CD14-positive monocyte (primary cell): ENCODE data around the gene TTYH3. TPM values are rescaled to one million over a fixed set of nuclear protein-coding genes. Genes with fewer than 3 reads are reported as not detected.

Experiments
- DNase-seq, 3 donors: peaks; one replicate each; pipeline ENCODE4 v3.0.0-alpha.2; 2011 to 2022
- H2AFZ ChIP-seq: 2 replicates; pipeline ENCODE4 v1.6.0; 2012; ENCODE audit warnings: mild to moderate bottlenecking, low read depth, low read length, inconsistent platforms; ENCODE audit not compliant: insufficient read depth, poor library complexity, severe bottlenecking
- H3K27ac ChIP-seq, 2 donors: 1 replicate in 1 of 2; 2 replicates in 1 of 2; pipeline ENCODE4 v1.5.1; 2012 to 2013; ENCODE audit warnings: low read length in 2 of 2, control low read depth in 1 of 2, inconsistent platforms in 1 of 2, low read depth in 1 of 2, mild to moderate bottlenecking in 1 of 2
- H3K27me3 ChIP-seq, 2 donors: one replicate each; pipeline versions ENCODE4 v1.6.0 to v1.6.1; 2011 to 2013; ENCODE audit warnings: low read length in 2 of 2; ENCODE audit not compliant: control insufficient read depth in 2 of 2, insufficient read depth in 2 of 2
- H3K36me3 ChIP-seq, 2 donors: replicated peaks in 1 of 2; 1 replicate in 1 of 2; 2 replicates in 1 of 2; pipeline versions ENCODE4 v1.5.1 to v1.6.1; 2012 to 2013; ENCODE audit warnings: low read length in 2 of 2, control low read depth in 1 of 2, inconsistent platforms in 1 of 2, mild to moderate bottlenecking in 1 of 2; ENCODE audit not compliant: insufficient read depth in 2 of 2, control insufficient read depth in 1 of 2
- H3K4me1 ChIP-seq, 2 donors: 1 replicate in 1 of 2; 2 replicates in 1 of 2; pipeline versions ENCODE4 v1.5.1 to v1.6.1; 2012 to 2013; ENCODE audit warnings: low read length in 2 of 2, control low read depth in 1 of 2, inconsistent platforms in 1 of 2, mild to moderate bottlenecking in 1 of 2, moderate library complexity in 1 of 2; ENCODE audit not compliant: insufficient read depth in 2 of 2, control insufficient read depth in 1 of 2
- H3K4me2 ChIP-seq: replicated peaks from 2 replicates; pipeline ENCODE3; 2012; ENCODE audit warnings: low read length, moderate library complexity, mild to moderate bottlenecking; ENCODE audit not compliant: poor library complexity, severe bottlenecking; ENCODE audit errors: extremely low read depth
- H3K4me3 ChIP-seq, 3 experiments: fragments of 200-600 bp in 1 of 3; sonication (generic) in 1 of 3; replicated peaks in 1 of 3; 1 replicate in 2 of 3; 2 replicates in 1 of 3; pipeline ENCODE4 v1.5.1; 2011 to 2013; ENCODE audit warnings: low read length in 3 of 3, mild to moderate bottlenecking in 3 of 3, control low read depth in 2 of 3, low read depth in 2 of 3, inconsistent platforms in 1 of 3, moderate library complexity in 1 of 3
- H3K79me2 ChIP-seq: 2 replicates; pipeline ENCODE4 v1.6.0; 2012; ENCODE audit warnings: mild to moderate bottlenecking, control low read depth, inconsistent platforms, low read length, moderate library complexity; ENCODE audit not compliant: insufficient read depth
- H3K9ac ChIP-seq: 2 replicates; pipeline ENCODE4 v1.6.0; 2017; ENCODE audit warnings: low read length, mild to moderate bottlenecking; ENCODE audit not compliant: insufficient read depth, poor library complexity, severe bottlenecking
- H3K9me3 ChIP-seq, 2 donors: replicated peaks in 1 of 2; 1 replicate in 1 of 2; 2 replicates in 1 of 2; pipeline versions ENCODE4 v1.5.1 to v1.6.1; 2012 to 2013; ENCODE audit warnings: low read length in 2 of 2, control low read depth in 1 of 2; ENCODE audit not compliant: control insufficient read depth in 1 of 2, insufficient read depth in 1 of 2
- H4K20me1 ChIP-seq: 2 replicates; pipeline ENCODE4 v1.6.0; 2012; ENCODE audit warnings: mild to moderate bottlenecking, low read length, control low read depth, moderate library complexity; ENCODE audit not compliant: insufficient read depth
- H3K27ac Mint-ChIP-seq, 7 donors: one replicate each; pipeline ENCODE4 v1.8.0; 2020; ENCODE audit warnings: mild to moderate bottlenecking in 7 of 7, mixed read lengths in 7 of 7, moderate library complexity in 6 of 7, inconsistent platforms in 2 of 7
- H3K27me3 Mint-ChIP-seq, 3 donors: one replicate each; pipeline ENCODE4 v1.8.0; 2021 to 2022; ENCODE audit warnings: low read depth in 3 of 3, mild to moderate bottlenecking in 3 of 3, mixed read lengths in 3 of 3, moderate library complexity in 3 of 3, inconsistent platforms in 1 of 3
- H3K36me3 Mint-ChIP-seq, 2 donors: one replicate each; pipeline ENCODE4 v1.8.0; 2020; ENCODE audit warnings: mixed read lengths in 2 of 2, inconsistent platforms in 1 of 2, mild to moderate bottlenecking in 1 of 2
- H3K4me1 Mint-ChIP-seq: one replicate; pipeline ENCODE4 v1.8.0; 2020; ENCODE audit warnings: mild to moderate bottlenecking, mixed read lengths
- H3K4me3 Mint-ChIP-seq, 2 donors: one replicate each; pipeline ENCODE4 v1.8.0; 2020; ENCODE audit warnings: mild to moderate bottlenecking in 2 of 2, mixed read lengths in 2 of 2, moderate library complexity in 1 of 2
- H3K9me3 Mint-ChIP-seq, 7 donors: one replicate each; pipeline ENCODE4 v1.8.0; 2020 to 2022; ENCODE audit warnings: mixed read lengths in 7 of 7, mild to moderate bottlenecking in 6 of 7, moderate library complexity in 6 of 7, inconsistent platforms in 2 of 7
- WGBS: methylation state at CpG from one replicate; pipeline ENCODE4 v1.1.5; 2013; ENCODE audit warnings: missing lambda C conversion rate; ENCODE audit not compliant: insufficient coverage; 5-methylcytosine and 5-hydroxymethylcytosine counted together
- intact Hi-C, 2 donors: fragments of 100-400 bp; cut with micrococcal nuclease; formaldehyde crosslinking; loops; one replicate each; pipeline versions ENCODE4 v1.15.0 to v1.15.1; 2023
- polyA minus RNA-seq: library from RNA; depleted of rRNA, polyadenylated mRNA; stranded (reverse); fragments of >200 nt; gene quantifications from 2 replicates; pipeline ENCODE4 v1.2.3, GENCODE V29; 2012
- polyA plus RNA-seq, 3 donors: library from polyadenylated mRNA; depleted of rRNA in 1 of 3; unstranded in 2 of 3; stranded (reverse) in 1 of 3; fragments of 300-500 nt in 2 of 3; fragments of >200 nt in 1 of 3; fragmentation: Illumina TruSeq in 2 of 3; gene quantifications; 1 replicate in 2 of 3; 2 replicates in 1 of 3; pipeline ENCODE4 v1.2.3, GENCODE V29; 2012 to 2021
- total RNA-seq, 12 experiments: library from RNA in 1 of 12; stranded (reverse) in 1 of 12; fragments of 120-200 nt in 1 of 12; gene quantifications; one replicate each; pipeline ENCODE4 v1.2.4 and lab custom pipeline; 2013 to 2026; ENCODE audit warnings: mixed read lengths in 6 of 12, inconsistent platforms in 1 of 12
- TF ChIP-seq, protein P1 (sequence below): fragments of 200-600 bp; IDR thresholded peaks from one replicate; pipeline ENCODE4 v1.8.0; 2022; ENCODE audit warnings: antibody characterized with exemption, mild to moderate bottlenecking

The TTYH3 gene, protein sequence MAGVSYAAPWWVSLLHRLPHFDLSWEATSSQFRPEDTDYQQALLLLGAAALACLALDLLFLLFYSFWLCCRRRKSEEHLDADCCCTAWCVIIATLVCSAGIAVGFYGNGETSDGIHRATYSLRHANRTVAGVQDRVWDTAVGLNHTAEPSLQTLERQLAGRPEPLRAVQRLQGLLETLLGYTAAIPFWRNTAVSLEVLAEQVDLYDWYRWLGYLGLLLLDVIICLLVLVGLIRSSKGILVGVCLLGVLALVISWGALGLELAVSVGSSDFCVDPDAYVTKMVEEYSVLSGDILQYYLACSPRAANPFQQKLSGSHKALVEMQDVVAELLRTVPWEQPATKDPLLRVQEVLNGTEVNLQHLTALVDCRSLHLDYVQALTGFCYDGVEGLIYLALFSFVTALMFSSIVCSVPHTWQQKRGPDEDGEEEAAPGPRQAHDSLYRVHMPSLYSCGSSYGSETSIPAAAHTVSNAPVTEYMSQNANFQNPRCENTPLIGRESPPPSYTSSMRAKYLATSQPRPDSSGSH
- total RNA-seq (2013) = 22.3 TPM
- 10 to 100 TPM; 13.4 to 73.5 (median 17.4) TPM for polyA plus RNA-seq
- 121 and 147 TPM in 2 replicates for polyA minus RNA-seq
- total RNA-seq (lab: John Stamatoyannopoulos, UW) = 16.3 to 308 (median 74.2) reads per million in 11 experiments

DNA sequence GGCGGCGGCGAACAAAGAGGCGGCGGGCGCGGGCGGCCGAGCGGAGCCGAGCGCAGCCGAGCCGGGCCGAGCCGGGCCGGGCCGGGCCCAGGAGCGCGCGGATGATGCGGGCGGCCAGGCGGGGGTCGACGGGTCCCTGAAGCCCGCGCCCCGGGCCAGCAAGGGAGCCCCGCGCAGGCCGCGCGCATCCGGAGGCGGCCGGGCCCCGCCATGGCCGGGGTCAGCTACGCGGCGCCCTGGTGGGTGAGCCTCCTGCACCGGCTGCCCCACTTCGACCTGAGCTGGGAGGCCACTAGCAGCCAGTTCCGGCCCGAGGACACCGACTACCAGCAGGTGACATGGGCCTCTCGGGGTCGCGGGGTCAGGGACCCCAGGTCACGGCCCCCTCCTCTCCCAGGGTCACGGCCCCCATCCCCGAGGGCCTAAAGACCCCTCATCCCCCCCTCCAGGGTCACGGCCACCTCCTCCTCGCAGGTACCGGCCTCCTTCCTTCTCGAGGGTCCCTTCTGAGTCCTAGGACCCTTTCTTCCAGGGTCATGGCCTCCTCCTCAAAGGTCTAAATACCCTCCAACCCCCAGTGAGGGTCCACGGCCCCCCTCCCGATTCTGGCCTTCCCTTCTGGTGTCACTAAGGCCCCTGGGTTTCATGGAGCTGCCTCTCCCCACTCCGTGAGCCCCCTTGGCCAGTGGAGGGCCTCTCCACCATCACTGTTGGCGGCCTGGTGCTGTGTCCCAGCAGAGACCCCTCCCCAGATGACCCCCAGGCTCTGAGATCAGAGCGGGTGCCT lies at the start of gene TTYH3:
TSS of gene TTYH3 (plus strand) at position 41 of the 787 bp plus-strand sequence. CDS start at position 211, 170 bp downstream.
- Histone ChIP-seq H3K79me2 (peaks cover 53% of the 10 kb centered on the region), H3K4me3 (peak within 1 kb of the TSS; percentile 79 to 96 (median 91)), H3K4me2 (peak within 1 kb of the TSS; percentile 94), H3K36me3 (peaks cover 0 to 6% of the 10 kb centered on the region in 2 donors), H3K4me1 (peaks cover 43 to 46% of the 10 kb centered on the region in 2 donors), H3K27me3 (no peaks in the 10 kb centered on the region), H3K9me3 (no peaks in the 10 kb centered on the region), H3K27ac (peak within 1 kb of the TSS; percentile 89 to 96), H4K20me1 (peaks cover 35% of the 10 kb centered on the region), H3K9ac (peak within 1 kb of the TSS; percentile 92), H2AFZ (peak within 1 kb of the TSS; percentile 78)
- 0% methylated on average over 52 of the region's 62 CpGs for WGBS
- intact Hi-C loops = loop anchor here (5.0 kb wide), 2 partner anchors 75 to 110 kb away; partner anchors contain the start of genes BRAT1 (in 1 of the 2) and IQCE (in 1 of the 2)
- peaks cover 18 to 20% of the 10 kb centered on the region in 2 donors for H3K36me3 Mint-ChIP-seq
- no peak for DNase-seq
- H3K4me3 Mint-ChIP-seq = peak within 1 kb of the TSS; percentile 97
- peak within 1 kb of the TSS; percentile 88 to 98 (median 98) for H3K27ac Mint-ChIP-seq
- H3K4me1 Mint-ChIP-seq = peaks cover 30% of the 10 kb centered on the region
- H3K9me3 Mint-ChIP-seq = peaks cover 0 to 5% (median 0%) of the 10 kb centered on the region in 7 donors
- TF ChIP-seq, protein P1, sequence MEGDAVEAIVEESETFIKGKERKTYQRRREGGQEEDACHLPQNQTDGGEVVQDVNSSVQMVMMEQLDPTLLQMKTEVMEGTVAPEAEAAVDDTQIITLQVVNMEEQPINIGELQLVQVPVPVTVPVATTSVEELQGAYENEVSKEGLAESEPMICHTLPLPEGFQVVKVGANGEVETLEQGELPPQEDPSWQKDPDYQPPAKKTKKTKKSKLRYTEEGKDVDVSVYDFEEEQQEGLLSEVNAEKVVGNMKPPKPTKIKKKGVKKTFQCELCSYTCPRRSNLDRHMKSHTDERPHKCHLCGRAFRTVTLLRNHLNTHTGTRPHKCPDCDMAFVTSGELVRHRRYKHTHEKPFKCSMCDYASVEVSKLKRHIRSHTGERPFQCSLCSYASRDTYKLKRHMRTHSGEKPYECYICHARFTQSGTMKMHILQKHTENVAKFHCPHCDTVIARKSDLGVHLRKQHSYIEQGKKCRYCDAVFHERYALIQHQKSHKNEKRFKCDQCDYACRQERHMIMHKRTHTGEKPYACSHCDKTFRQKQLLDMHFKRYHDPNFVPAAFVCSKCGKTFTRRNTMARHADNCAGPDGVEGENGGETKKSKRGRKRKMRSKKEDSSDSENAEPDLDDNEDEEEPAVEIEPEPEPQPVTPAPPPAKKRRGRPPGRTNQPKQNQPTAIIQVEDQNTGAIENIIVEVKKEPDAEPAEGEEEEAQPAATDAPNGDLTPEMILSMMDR = no peak
- peaks cover 1 to 7% (median 3%) of the 10 kb centered on the region in 3 donors for H3K27me3 Mint-ChIP-seq
